AG10803 (cell line): ENCODE measurements around the gene RABL2B.

Source experiments
- DNase-seq: peaks from one replicate; pipeline ENCODE4 v3.0.0; 2010; ENCODE audit warnings: low read depth
- H3K4me3 ChIP-seq: 2 replicates; pipeline ENCODE4 v1.5.1; 2011; ENCODE audit warnings: mild to moderate bottlenecking, low read length, control low read depth
- CTCF ChIP-seq: conservative IDR thresholded peaks from 2 replicates; pipeline ENCODE4 v1.5.1; 2011; ENCODE audit warnings: mild to moderate bottlenecking, low read length, control low read depth, inconsistent platforms

Gene RABL2B

DNA sequence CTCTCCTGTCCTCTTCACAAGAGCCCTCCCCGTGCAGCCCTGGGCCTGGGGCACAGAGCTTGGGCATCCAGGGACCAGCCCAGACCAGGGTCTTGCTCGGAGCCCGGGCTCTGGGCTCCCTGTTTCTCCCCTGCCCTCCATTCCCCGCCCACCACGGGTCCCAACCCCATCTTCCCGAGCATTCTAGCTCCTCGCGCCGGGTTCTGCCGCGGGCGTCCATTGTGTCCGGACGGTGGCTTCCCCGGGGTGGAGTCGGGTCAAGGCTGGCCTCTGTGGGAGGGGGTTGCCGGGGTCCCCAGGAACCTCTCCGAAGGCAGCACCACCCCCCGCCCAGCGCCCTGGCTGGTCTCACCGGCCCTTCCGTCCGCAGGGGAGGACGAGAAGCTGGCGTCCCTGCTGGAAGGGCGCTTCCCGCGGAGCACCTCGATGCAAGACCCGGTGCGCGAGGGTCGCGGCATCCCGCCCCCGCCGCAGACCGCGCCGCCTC, 63.6 kb downstream of the RABL2B start:
- no peak for DNase-seq
- TF ChIP-seq CTCF, result no peak
- H3K4me3 ChIP-seq, result no peak overlapping the region

- DNase-seq, result no peak
- TF ChIP-seq CTCF, result no peak
- H3K4me3 ChIP-seq, result no peak overlapping the region
Observed at GRCh38 chr22:50718352-50718709, 65.1 kb downstream of the RABL2B start.

DNA sequence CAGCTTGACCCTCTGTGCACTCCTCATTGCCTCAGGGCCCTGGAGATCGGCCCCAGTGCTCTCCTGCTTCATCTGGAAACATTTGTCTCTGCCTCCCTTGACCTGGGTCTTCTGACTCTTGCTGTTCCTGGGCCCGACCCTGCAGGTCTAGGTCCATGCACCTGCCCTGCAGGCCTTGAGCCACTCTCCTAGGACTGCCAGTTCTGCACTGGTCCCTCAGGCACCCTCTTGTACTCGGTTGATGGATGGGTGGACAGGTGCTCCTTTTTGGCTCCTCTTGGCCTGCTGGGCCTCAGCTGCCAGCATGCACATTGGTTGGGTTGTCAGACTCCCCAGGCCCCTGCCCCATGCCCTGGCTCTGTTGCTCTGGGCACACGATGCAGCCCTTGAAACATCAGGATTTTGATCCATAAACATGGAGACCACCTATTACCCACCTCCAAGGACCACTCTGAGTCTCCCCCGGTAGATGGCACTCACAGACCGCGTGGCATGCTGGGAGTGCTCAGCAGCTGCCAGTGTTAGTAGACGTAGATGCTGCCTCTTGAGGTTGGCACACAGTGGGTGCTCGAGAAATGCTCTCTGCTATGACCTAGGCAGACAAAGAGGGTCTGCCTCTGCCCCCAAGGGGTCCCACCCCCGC, 65.6 kb downstream of the RABL2B start:
- H3K4me3 ChIP-seq, result no peak overlapping the region
- no peak for TF ChIP-seq CTCF
- no peak for DNase-seq
